ENCODE measurements around the gene DACH2.
A peak's percentile ranks its signal among the peaks of the same experiment; 100 is the strongest.

DACH2 gene

GRCh38 chrX:86322913-86323312 lies 174.7 kb downstream of the DACH2 start:
- no peak for DNase-seq (ENCODE audit: low read depth, low spot score)

GRCh38 chrX:86329174-86329573 lies 180.9 kb downstream of the DACH2 start:
- no peak for DNase-seq (ENCODE audit: low read depth, low spot score)

GRCh38 chrX:86348669-86349068 lies 200.4 kb downstream of the DACH2 start:
- DNase-seq (ENCODE audit: low read depth, low spot score): peak; percentile 7

GRCh38 chrX:86349115-86349514 lies 200.9 kb downstream of the DACH2 start:
- no peak for DNase-seq (ENCODE audit: low read depth, low spot score)

GRCh38 chrX:86369847-86370630 lies 221.8 kb downstream of the DACH2 start:
- no peak for DNase-seq (ENCODE audit: low read depth, low spot score)

GRCh38 chrX:86370927-86371326 lies 222.7 kb downstream of the DACH2 start:
- no peak for DNase-seq (ENCODE audit: low read depth, low spot score)

- no peak for DNase-seq (ENCODE audit: low read depth, low spot score)
These were observed 231.0 kb downstream of the DACH2 start for GRCh38 chrX:86379209-86379608.

- DNase-seq (ENCODE audit: low read depth, low spot score): no peak
These were observed 235.7 kb downstream of the DACH2 start for GRCh38 chrX:86383681-86384540.

- DNase-seq (ENCODE audit: low read depth, low spot score): no peak
These were observed 259.1 kb downstream of the DACH2 start for GRCh38 chrX:86407371-86407770.

GRCh38 chrX:86421771-86422170 lies 273.5 kb downstream of the DACH2 start:
- DNase-seq (ENCODE audit: low read depth, low spot score): no peak

- DNase-seq (ENCODE audit: low read depth, low spot score): no peak
These were observed 287.9 kb downstream of the DACH2 start for GRCh38 chrX:86436116-86436515.

- peak; percentile 2 for DNase-seq (ENCODE audit: low read depth, low spot score)
These were observed 307.2 kb downstream of the DACH2 start for GRCh38 chrX:86455495-86455894.

GRCh38 chrX:86460760-86461159 lies 312.5 kb downstream of the DACH2 start:
- DNase-seq (ENCODE audit: low read depth, low spot score): no peak

GRCh38 chrX:86504297-86504696 lies 356.0 kb downstream of the DACH2 start:
- DNase-seq (ENCODE audit: low read depth, low spot score): no peak

GRCh38 chrX:86507331-86507730 lies 359.1 kb downstream of the DACH2 start:
- DNase-seq (ENCODE audit: low read depth, low spot score): no peak

GRCh38 chrX:86579777-86580176 lies 431.5 kb downstream of the DACH2 start:
- no peak for DNase-seq (ENCODE audit: low read depth, low spot score)

- DNase-seq (ENCODE audit: low read depth, low spot score): no peak
These were observed 456.4 kb downstream of the DACH2 start for GRCh38 chrX:86604607-86605006.

GRCh38 chrX:86696951-86697350 lies 548.7 kb downstream of the DACH2 start:
- DNase-seq (ENCODE audit: low read depth, low spot score): no peak

- no peak for DNase-seq (ENCODE audit: low read depth, low spot score)
These were observed 563.4 kb downstream of the DACH2 start for GRCh38 chrX:86711531-86712180.

- no peak for DNase-seq (ENCODE audit: low read depth, low spot score)
These were observed 566.2 kb downstream of the DACH2 start for GRCh38 chrX:86714441-86714840.

GRCh38 chrX:86724277-86724676 lies 576.0 kb downstream of the DACH2 start:
- DNase-seq (ENCODE audit: low read depth, low spot score): no peak

- no peak for DNase-seq (ENCODE audit: low read depth, low spot score)
These were observed 598.8 kb downstream of the DACH2 start for GRCh38 chrX:86747091-86747490.

Measured in ELF-1 (cell line).